Stimulated activated CD4-positive, alpha-beta T cell treated with anti-CD3 and anti-CD28 coated beads, TNF-alpha, amount 100 ng/mL, for 4 hours (primary cell): Measurements from ENCODE around the gene CDC20.

ENCODE experiments used
- DNase-seq, 3 experiments: peaks; one replicate each; pipeline ENCODE4 v3.0.0-alpha.2; 2020; ENCODE audit warnings: low read depth in 3 of 3

The CDC20 gene

GRCh38 chr1:43329995-43330751, 28.6 kb upstream of the CDC20 start:
- DNase-seq = peak; percentile 17 to 44 (median 23)

- no peak for DNase-seq
Measured at GRCh38 chr1:43331688-43332087, 27.1 kb upstream of the CDC20 start.

- DNase-seq = no peak
Measured at GRCh38 chr1:43334453-43335205, 24.2 kb upstream of the CDC20 start.

DNA sequence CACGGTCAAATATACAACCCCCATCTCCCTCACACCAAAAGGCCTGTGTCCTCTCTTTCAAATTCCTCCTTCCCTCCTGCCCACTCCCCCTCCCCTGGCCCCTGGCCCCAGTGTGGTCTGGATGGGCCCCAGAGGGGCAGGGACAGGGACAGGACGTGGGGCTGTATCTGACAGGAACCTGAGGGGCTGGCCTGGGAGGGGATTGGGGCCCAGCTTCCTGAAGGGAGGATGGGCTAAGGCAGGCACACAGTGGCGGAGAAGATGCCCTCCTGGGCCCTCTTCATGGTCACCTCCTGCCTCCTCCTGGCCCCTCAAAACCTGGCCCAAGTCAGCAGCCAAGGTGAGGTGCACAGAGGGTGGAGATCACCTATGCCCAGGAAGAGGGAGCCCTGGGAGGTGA, 21.2 kb upstream of the CDC20 start, which contains the start of gene MPL:
Gene MPL, plus strand, starts transcription at position 231 of the 400 bp plus-strand sequence. Its CDS starts 31 bp downstream, at position 262.
- DNase-seq = no peak

DNA sequence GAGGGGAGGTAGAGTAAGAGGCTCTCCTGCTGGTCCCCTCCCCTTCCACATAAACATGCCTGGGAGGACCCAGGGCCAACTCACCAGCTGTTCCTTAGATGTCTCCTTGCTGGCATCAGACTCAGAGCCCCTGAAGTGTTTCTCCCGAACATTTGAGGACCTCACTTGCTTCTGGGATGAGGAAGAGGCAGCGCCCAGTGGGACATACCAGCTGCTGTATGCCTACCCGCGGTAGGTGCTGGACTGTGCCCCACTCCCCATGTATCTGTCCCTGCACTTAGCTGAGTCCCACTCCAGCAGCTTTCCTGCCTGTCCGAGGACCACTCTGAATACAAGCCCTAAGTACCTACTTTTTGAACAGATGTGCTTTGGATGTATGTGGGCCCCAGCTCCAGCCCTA, 20.8 kb upstream of the CDC20 start:
- DNase-seq = no peak

DNA sequence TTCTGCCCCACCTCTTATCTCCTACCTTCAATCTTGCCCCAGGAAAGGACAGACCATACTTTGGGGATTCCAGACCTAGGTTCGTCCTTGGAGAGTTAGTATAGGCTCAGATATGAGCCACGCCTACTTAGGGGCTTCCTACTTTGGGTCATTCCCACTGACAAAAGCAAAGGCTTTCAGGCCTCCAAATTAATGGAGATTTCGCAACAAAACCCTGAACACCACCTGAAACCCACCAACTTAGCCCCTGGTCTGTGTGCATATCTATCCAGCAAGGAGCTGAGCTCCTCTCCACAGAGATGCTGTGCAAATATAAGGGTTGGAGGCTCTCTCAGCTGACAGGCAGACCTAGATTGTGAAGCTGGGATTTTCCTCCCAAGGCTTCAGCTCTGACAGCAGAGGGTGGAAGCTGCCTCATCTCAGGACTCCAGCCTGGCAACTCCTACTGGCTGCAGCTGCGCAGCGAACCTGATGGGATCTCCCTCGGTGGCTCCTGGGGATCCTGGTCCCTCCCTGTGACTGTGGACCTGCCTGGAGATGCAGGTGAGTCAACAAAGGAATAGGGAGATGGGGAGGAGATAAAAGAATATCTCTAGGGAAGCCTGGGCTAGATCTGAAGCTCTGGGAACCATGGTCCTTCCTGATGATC, 19.1 kb upstream of the CDC20 start:
- no peak for DNase-seq

GRCh38 chr1:43340559-43340958, 18.2 kb upstream of the CDC20 start:
- no peak for DNase-seq

- DNase-seq = no peak
Measured at GRCh38 chr1:43344267-43344850, 14.4 kb upstream of the CDC20 start.

DNA sequence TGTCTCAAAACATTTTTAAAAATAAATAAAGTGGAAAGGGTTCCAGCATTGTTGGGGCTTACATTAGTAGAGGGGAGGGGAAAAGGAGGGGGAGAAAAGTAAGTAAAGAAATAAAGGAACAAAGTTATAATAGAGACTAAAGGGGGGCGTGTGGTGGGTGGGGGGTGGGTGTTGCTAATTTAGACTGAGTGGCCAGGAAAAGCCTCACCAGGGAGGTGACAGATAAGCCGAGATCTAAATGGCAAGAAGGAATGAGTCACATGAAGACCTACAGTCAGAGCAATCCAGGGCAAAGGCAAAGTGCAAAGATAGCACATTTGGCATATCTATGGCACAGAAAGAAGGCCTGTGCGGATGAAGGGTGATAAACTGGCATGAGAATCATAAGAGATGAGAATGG, 13.7 kb upstream of the CDC20 start:
- no peak for DNase-seq

GRCh38 chr1:43346636-43347035, 12.1 kb upstream of the CDC20 start:
- no peak for DNase-seq

DNA sequence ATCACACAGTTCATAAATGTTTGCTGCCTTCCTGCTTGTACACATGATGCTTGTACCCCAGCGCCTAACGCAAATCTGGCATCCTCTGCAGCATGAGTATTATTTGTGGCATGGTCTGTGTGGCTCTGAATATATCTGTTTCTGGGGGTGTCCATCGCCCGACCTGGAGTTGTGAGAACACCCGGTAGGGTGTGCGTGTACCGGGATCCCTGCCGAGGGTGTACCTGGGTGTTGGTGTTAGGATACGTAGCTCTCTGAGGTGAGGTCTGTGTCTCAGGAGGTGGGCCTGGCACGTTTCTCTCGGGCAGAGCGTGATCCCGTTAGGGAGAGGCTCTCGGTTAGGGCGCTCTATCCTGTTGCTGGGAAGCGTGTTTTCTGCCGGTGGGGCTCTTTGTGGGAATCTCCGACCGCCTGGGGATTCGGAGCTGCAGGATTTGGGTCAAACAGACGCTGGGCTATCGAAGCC, 10.4 kb upstream of the CDC20 start:
- DNase-seq = no peak

- peak in 1 of 3 experiments; percentile 22 for DNase-seq
Measured at GRCh38 chr1:43348809-43349593, 9.8 kb upstream of the CDC20 start.

DNA sequence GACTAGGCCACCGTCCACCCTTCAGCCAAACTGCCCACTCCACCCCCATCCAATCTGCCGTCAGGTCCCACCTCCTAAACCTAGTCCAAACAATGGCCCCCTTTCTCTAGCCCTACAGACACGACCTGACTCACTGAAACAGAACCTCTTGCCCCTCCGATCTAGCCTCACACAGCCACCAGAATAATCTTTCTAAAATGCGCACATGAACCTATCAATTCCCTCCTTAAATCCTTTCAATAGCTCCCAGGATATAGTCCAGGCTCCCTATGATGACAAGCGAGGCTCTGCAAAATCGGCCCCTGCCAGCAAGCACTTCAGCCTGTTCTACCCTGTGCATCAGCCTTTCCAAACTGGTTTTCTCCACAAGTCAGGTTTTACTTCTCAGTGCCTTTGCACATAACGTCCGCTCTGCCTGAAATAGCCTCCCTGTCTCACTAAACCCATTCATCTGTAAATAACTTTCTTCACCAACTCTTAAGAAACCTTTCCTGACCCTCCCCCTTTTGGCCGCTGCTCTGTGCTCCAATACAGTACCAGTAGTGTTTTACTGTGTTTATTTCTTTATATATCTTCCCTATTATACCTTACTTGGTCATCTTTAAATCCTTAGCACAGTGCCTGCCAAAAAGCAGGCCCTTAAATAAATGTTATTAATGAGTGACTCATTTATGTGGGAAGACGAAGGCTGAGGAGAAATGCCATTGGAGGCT, 9.0 kb upstream of the CDC20 start:
- no peak for DNase-seq

GRCh38 chr1:43350976-43351375, 7.8 kb upstream of the CDC20 start:
- no peak for DNase-seq

- DNase-seq = no peak
Measured at GRCh38 chr1:43351421-43352350, 7.1 kb upstream of the CDC20 start.

DNA sequence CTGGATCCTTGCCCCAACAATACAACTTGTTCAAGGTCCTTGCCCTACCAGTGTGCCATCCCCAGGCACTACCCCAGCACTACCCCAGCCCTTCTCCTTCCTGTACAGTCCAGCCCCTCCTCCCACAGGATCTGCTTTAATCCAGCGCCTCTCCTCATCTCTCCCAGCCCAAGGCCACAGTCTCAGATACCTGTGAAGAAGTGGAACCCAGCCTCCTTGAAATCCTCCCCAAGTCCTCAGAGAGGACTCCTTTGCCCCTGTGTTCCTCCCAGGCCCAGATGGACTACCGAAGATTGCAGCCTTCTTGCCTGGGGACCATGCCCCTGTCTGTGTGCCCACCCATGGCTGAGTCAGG, 6.5 kb upstream of the CDC20 start:
- DNase-seq = no peak

DNA sequence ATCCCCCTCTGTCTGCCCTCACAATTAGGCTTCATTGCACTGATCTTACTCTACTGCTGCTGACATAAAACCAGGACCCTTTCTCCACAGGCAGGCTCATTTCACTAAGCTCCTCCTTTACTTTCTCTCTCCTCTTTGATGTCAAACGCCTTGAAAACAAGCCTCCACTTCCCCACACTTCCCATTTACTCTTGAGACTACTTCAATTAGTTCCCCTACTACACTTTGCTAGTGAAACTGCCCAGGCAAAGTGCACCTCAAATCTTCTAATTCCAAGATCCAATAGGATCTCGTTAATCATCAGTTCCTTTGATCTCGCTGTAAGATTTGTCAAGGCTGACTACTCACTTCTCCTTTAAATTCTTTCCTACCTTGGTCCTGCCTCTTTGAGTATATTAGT, 5.9 kb upstream of the CDC20 start:
- DNase-seq = no peak

DNA sequence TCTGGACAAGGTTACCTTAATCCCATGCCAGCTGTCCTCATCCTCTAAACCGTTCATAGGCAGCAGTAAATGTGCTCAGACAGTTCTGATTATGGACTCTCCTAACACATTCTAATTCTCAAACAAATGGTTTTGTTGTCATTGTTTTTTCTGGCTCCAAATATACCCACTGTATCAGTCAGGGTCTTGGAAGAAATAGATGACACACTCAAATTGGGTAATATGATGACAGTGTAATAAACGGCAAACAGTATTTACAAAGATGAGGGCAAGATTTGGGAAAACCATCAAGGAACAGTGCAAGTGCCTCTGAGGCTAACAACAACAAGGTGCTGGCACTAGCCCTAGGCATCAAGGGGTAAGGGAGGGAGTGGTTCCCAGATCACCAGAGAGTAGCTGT, 4.3 kb upstream of the CDC20 start:
- DNase-seq = no peak

DNA sequence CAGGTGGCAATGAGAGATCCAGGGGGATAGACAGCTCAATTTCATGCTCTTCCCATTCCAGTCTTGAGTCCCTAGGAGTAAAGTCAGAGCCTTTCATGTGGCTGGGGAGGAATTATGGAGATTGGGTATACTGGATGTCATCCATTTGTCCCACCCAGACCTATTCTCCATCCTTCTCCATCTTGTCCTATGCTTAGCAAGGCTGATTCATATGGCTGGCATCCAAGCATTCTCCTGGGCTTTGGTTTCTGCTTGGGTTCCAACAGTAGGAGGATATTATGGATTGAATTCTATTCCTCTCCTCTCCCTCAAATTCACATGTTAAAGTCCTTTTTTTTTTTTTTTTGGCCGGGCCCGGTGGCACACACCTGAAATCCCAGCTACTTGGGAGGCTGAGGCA, 3.8 kb upstream of the CDC20 start:
- DNase-seq = no peak

DNA sequence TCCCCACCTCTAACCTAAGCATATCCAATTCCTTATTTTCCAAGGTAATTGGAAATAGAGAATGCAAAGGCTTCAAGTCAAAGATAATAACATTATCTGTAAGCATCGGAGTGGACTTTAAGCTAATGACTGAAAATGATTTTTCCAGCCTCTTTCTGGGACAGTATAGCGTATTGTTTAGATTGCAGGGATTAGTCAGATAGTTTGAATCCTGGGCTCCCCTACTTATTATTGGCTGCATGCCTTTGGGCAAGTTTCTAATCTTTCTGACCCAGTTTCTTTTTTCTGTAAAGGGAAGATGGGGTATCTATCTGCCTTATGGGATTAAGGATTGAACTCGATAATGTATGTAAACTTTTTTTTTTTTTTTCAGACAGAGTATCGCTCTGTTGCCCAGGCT, 1.5 kb upstream of the CDC20 start:
- no peak for DNase-seq
